Neural progenitor cell (in vitro differentiated cells): Measurements from ENCODE around the gene ZNF556. TPM values are rescaled to one million over a fixed set of nuclear protein-coding genes. Genes with fewer than 3 reads are reported as not detected.
"Not testable (repeated sequence)": the region's sequence is repeated elsewhere in the genome, so short reads cannot be mapped to it uniquely, and the experiment has no call there.

Experiments
- DNase-seq: peaks from one replicate; pipeline ENCODE4 v3.0.0-alpha.2; 2016; ENCODE audit warnings: low spot score
- H2AFZ ChIP-seq: fragments of 200-600 bp; sonication (generic); replicated peaks from 2 replicates; pipeline ENCODE4 v1.6.1; 2016; ENCODE audit warnings: antibody characterized with exemption
- H3F3A ChIP-seq: fragments of 200-600 bp; sonication (generic); 2 replicates; pipeline ENCODE4 v1.6.1; 2016; ENCODE audit warnings: antibody characterized with exemption, low read depth
- H3K27ac ChIP-seq: fragments of 200-600 bp; sonication (generic); 2 replicates; pipeline ENCODE4 v1.5.1; 2016; ENCODE audit warnings: mild to moderate bottlenecking
- H3K27me3 ChIP-seq: fragments of 200-600 bp; sonication (generic); 2 replicates; pipeline ENCODE4 v1.6.1; 2016; ENCODE audit warnings: mild to moderate bottlenecking, moderate library complexity
- H3K36me3 ChIP-seq: fragments of 200-600 bp; sonication (generic); 2 replicates; pipeline ENCODE4 v1.5.1; 2016
- H3K4me1 ChIP-seq: fragments of 200-600 bp; sonication (generic); 2 replicates; pipeline ENCODE4 v1.6.1; 2016; ENCODE audit warnings: mixed run types
- H3K4me2 ChIP-seq: fragments of 200-600 bp; sonication (generic); 2 replicates; pipeline ENCODE4 v1.6.1; 2016
- H3K4me3 ChIP-seq: fragments of 200-600 bp; sonication (generic); 2 replicates; pipeline ENCODE4 v1.5.1; 2016
- H3K79me2 ChIP-seq: fragments of 200-600 bp; sonication (generic); 2 replicates; pipeline ENCODE4 v1.6.1; 2016; ENCODE audit warnings: low read depth
- H3K9ac ChIP-seq: fragments of 200-600 bp; sonication (generic); 2 replicates; pipeline ENCODE4 v1.6.1; 2016
- H3K9me3 ChIP-seq: fragments of 200-600 bp; sonication (generic); 2 replicates; pipeline ENCODE4 v1.5.1; 2016; ENCODE audit warnings: low read depth
- H4K20me1 ChIP-seq: fragments of 200-600 bp; sonication (generic); 2 replicates; pipeline ENCODE4 v1.6.1; 2016; ENCODE audit warnings: low read depth
- H3K27ac Mint-ChIP-seq: 3 replicates; pipeline ENCODE4 v1.8.0; 2021; ENCODE audit warnings: mixed read lengths
- H3K27me3 Mint-ChIP-seq: 2 replicates; pipeline ENCODE4 v1.8.0; 2022; ENCODE audit warnings: low read depth, mild to moderate bottlenecking, inconsistent platforms, moderate library complexity, mixed read lengths; ENCODE audit not compliant: insufficient read depth
- H3K36me3 Mint-ChIP-seq: 3 replicates; pipeline ENCODE4 v1.8.0; 2021; ENCODE audit warnings: mixed read lengths
- H3K4me1 Mint-ChIP-seq: 3 replicates; pipeline ENCODE4 v1.8.0; 2021; ENCODE audit warnings: mixed read lengths
- H3K4me3 Mint-ChIP-seq: 3 replicates; pipeline ENCODE4 v1.8.0; 2021; ENCODE audit warnings: mild to moderate bottlenecking, moderate library complexity, mixed read lengths
- H3K9me3 Mint-ChIP-seq: 3 replicates; pipeline ENCODE4 v1.8.0; 2020; ENCODE audit warnings: mixed read lengths
- CTCF ChIP-seq: fragments of 200-600 bp; sonication (generic); IDR thresholded peaks from 2 replicates; pipeline ENCODE4 v1.5.1; 2017; ENCODE audit warnings: antibody characterized with exemption, mild to moderate bottlenecking
- EZH2 ChIP-seq: fragments of 200-600 bp; sonication (generic); IDR thresholded peaks from 2 replicates; pipeline ENCODE4 v1.6.1; 2017; ENCODE audit warnings: antibody characterized with exemption, mild to moderate bottlenecking, moderate library complexity
- EZH2phosphoT487 ChIP-seq: fragments of 200-600 bp; sonication (generic); IDR thresholded peaks from 2 replicates; pipeline ENCODE4 v1.6.1; 2017; ENCODE audit warnings: antibody characterized with exemption
- total RNA-seq: library from RNA; depleted of rRNA; stranded (reverse); fragments of >200 nt; gene quantifications from 2 replicates; pipeline ENCODE4 v1.2.3, GENCODE V29; 2015; ENCODE audit warnings: low replicate concordance

Gene ZNF556
- total RNA-seq, 1 donor from 2014 or later, result not detected

GRCh38 chr19:2866495-2867024, 575 bp upstream of the ZNF556 start:
- H3K4me3 Mint-ChIP-seq, result no peak overlapping the region
- H3K9me3 ChIP-seq, result no peaks in the 10 kb centered on the region
- H3K4me2 ChIP-seq, result no peak overlapping the region

GRCh38 chr19:2869618-2870017, 2.5 kb downstream of the ZNF556 start:
- H3K36me3 Mint-ChIP-seq, result peaks cover 2% of the 10 kb centered on the region
- H3K4me1 ChIP-seq, result no peaks in the 10 kb centered on the region
- H3K4me3 ChIP-seq, result no peak overlapping the region
- no peaks in the 10 kb centered on the region for H3K79me2 ChIP-seq
- H2AFZ ChIP-seq, result no peak overlapping the region
- H3K4me2 ChIP-seq, result no peak overlapping the region
- H3K4me3 Mint-ChIP-seq, result no peak overlapping the region
- no peaks in the 10 kb centered on the region for H3K27me3 ChIP-seq
- H4K20me1 ChIP-seq, result no peaks in the 10 kb centered on the region
- H3K27me3 Mint-ChIP-seq, result no peaks in the 10 kb centered on the region
- H3K9me3 Mint-ChIP-seq, result peaks cover 46% of the 10 kb centered on the region
- H3K4me1 Mint-ChIP-seq, result no peaks in the 10 kb centered on the region
- no peaks in the 10 kb centered on the region for H3K9me3 ChIP-seq
- no peak for DNase-seq
- H3K9ac ChIP-seq, result no peak overlapping the region
- no peaks in the 10 kb centered on the region for H3K36me3 ChIP-seq
- no peak overlapping the region for H3K27ac Mint-ChIP-seq
- no peaks in the 10 kb centered on the region for H3F3A ChIP-seq
- no peak overlapping the region for H3K27ac ChIP-seq
- TF ChIP-seq EZH2 (no peak), EZH2phosphoT487 (no peak), CTCF (no peak)

More at GRCh38 chr19:2866495-2867024, 575 bp upstream of the ZNF556 start:
- Histone ChIP-seq H3K27me3 (no peaks in the 10 kb centered on the region), H4K20me1 (no peaks in the 10 kb centered on the region), H3K27ac (no peak overlapping the region), H2AFZ (no peak overlapping the region), H3K36me3 (no peaks in the 10 kb centered on the region), H3F3A (no peaks in the 10 kb centered on the region), H3K79me2 (no peaks in the 10 kb centered on the region), H3K4me3 (no peak overlapping the region), H3K4me1 (no peaks in the 10 kb centered on the region), H3K9ac (no peak overlapping the region)
- peaks cover 4% of the 10 kb centered on the region for H3K27me3 Mint-ChIP-seq
- no peak overlapping the region for H3K27ac Mint-ChIP-seq
- H3K36me3 Mint-ChIP-seq, result peaks cover 2% of the 10 kb centered on the region
- H3K9me3 Mint-ChIP-seq, result peaks cover 50% of the 10 kb centered on the region
- TF ChIP-seq EZH2phosphoT487, result no peak
- no peak for TF ChIP-seq CTCF
- TF ChIP-seq EZH2, result no peak
- DNase-seq, result no peak
- H3K4me1 Mint-ChIP-seq, result no peaks in the 10 kb centered on the region

GRCh38 chr19:2872175-2872574, 5.0 kb downstream of the ZNF556 start:
- H3K27ac ChIP-seq, H3K4me3 Mint-ChIP-seq, H3K9ac ChIP-seq, H3K36me3 ChIP-seq, H3K4me2 ChIP-seq, H3K27me3 ChIP-seq, H2AFZ ChIP-seq, H3K9me3 ChIP-seq, H3K79me2 ChIP-seq, H3K4me1 Mint-ChIP-seq, H3K27ac Mint-ChIP-seq, H3K27me3 Mint-ChIP-seq, H3F3A ChIP-seq, H3K4me3 ChIP-seq, DNase-seq, H3K4me1 ChIP-seq, H3K36me3 Mint-ChIP-seq, H4K20me1 ChIP-seq: not testable (repeated sequence)
- H3K9me3 Mint-ChIP-seq, result peaks cover 51% of the 10 kb centered on the region
- TF ChIP-seq CTCF, result peak; percentile 5
